PFSK-1 (cell line): ENCODE results near the gene FAM131B.

Experiments used
- POLR2AphosphoS5 ChIP-seq: IDR thresholded peaks from 2 replicates; pipeline ENCODE4 v1.6.1; 2012; ENCODE audit warnings: low read depth, mild to moderate bottlenecking, control low read depth, low read length, moderate library complexity
- SIN3A ChIP-seq: IDR thresholded peaks from 2 replicates; pipeline ENCODE4 v1.6.1; 2012; ENCODE audit warnings: mild to moderate bottlenecking, low read length, moderate library complexity, borderline replicate concordance; ENCODE audit not compliant: insufficient read depth
- TAF1 ChIP-seq: IDR thresholded peaks from 2 replicates; pipeline ENCODE4 v1.6.1; 2012; ENCODE audit warnings: low read length, control low read depth, borderline replicate concordance; ENCODE audit not compliant: insufficient read depth

DNA sequence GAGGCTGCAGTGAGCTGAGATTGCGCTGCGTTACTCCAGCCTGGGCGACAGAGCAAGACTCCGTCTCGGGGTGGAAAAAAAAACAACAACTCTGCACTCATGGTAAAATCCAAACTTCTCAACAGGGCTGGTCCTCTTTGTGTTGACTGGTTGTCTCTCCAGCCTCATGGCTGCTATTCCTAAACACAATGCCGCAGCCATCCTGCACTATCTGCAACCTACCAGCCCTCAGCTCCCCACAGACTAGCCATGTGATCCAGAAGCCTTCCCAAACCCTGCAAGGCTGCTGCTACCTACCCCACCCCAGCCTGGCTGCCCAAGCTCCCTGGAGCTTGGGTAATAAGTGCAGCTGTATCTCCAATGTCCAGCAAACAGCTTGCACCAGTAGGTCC, 30.4 kb upstream of the FAM131B start:
- no peak for TF ChIP-seq SIN3A
- TF ChIP-seq POLR2AphosphoS5 = no peak
- no peak for TF ChIP-seq TAF1
